ENCODE measurements around the gene METTL8. TPM values are rescaled to one million over a fixed set of nuclear protein-coding genes. Genes with fewer than 3 reads are reported as not detected.

The METTL8 gene
- total RNA-seq, 2 donors from 2014 or later: 19.5 to 27.7 TPM

DNA sequence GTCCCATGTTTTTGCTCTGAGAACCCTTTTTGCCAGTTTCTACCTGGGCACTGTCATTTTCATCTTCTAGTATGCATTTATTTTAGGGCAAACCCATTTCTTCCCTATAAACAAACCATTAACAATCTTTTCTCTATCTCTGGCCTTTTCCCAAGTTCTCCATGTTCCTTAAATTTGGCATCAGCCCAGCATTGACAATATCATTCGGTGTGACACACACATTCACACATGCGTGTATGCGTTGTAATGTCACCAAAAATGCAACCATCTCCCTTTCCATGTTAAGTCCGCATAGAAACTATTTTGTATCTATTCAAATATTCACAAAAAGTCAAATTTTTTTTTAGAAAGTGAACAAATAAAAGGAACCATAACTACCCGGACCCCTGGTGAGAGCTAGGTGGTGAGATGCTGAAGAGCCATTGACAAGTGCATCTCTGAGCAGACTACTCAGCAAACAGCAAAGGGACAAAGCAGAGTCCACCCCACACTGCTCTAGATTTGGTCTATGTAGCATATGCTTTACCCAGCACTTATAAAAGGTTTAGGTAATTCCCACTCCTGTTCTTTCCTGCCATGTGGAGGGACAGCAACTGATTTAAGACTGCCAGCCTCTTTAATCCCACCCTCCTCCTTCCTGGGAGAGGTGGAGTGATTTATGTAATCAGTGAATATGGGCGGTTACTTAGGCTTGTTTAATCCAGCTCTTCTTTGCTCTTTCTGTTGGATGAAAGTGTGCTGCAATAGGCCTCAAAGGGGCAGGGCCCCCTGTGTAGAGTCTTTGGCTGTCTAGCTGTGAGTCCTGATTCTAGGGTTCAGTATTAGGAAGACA, 124.1 kb downstream of the METTL8 start:
- no peak for ATAC-seq (replicated peaks)
- H3K36me3 Mint-ChIP-seq (ENCODE audit: low read depth): no peaks in the 10 kb centered on the region
- H3K9me3 Mint-ChIP-seq: peaks cover 14% of the 10 kb centered on the region
- no peaks in the 10 kb centered on the region for H3K4me1 Mint-ChIP-seq
- no peak overlapping the region for H3K4me3 Mint-ChIP-seq
- H3K27ac Mint-ChIP-seq: no peak overlapping the region
- no peaks in the 10 kb centered on the region for H3K27me3 Mint-ChIP-seq

DNA sequence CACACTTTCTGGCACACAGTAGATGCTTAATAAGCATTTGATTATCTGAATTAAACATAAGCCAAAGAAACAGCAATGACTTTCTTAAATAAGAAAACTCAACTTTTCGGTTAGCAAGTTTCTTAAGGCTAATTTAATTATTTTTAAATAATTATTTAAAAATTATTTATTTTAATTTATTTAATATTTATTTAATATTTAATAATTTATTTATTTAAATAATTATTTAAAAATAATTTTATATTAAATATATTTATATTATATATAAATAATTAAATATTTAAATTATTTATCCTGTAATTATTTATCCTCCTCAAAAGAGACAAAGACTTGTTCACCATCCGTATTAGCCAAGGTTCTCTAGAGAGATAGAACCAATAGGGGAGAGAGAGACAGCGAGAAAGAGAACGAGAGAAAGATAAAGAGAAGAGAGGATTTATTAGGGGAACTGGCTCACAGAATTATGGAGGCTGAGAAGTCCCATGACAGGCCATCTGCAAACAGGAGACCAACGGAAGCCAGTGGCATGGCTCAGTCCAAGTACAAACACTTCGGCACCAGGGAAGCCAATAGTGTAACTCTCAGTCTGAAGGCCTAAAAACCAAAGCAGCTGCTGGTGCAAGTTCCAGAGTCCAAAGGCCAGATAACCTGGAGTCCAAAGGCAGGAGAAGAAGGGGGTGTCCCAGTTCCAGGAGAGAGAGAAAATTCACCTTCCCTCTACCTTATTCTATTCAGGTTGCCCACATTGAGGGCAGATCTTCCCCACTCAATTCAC, 125.3 kb downstream of the METTL8 start:
- H3K4me1 Mint-ChIP-seq: no peaks in the 10 kb centered on the region
- H3K4me3 Mint-ChIP-seq: no peak overlapping the region
- H3K9me3 Mint-ChIP-seq: peaks cover 14% of the 10 kb centered on the region
- H3K36me3 Mint-ChIP-seq (ENCODE audit: low read depth): no peaks in the 10 kb centered on the region
- ATAC-seq (replicated peaks): no peak
- H3K27ac Mint-ChIP-seq: no peak overlapping the region
- H3K27me3 Mint-ChIP-seq: no peaks in the 10 kb centered on the region

DNA sequence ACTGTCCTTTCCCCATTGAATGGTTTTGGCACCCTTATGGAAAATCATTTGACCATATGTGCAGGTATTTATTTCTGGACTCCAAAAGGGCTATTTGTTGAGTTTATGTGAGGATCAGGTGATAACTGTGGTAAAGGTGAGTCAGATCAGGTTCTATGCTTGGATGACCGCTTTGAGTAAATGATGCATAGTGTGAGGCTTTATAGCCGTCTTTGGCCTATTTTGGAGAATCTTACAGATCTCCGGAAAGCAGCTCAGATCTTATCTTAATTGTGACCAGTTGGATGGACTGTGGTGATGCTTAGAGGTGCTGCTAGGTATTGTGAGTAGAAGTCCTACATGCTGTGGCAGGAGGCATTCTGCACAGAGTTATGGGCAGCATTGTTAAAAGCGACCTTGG, 126.2 kb downstream of the METTL8 start:
- Mint-ChIP-seq H3K27me3 (no peaks in the 10 kb centered on the region), H3K9me3 (peaks cover 14% of the 10 kb centered on the region), H3K27ac (no peak overlapping the region), H3K36me3 (ENCODE audit: low read depth) (no peaks in the 10 kb centered on the region), H3K4me3 (no peak overlapping the region), H3K4me1 (no peaks in the 10 kb centered on the region)
- no peak for ATAC-seq (replicated peaks)

DNA sequence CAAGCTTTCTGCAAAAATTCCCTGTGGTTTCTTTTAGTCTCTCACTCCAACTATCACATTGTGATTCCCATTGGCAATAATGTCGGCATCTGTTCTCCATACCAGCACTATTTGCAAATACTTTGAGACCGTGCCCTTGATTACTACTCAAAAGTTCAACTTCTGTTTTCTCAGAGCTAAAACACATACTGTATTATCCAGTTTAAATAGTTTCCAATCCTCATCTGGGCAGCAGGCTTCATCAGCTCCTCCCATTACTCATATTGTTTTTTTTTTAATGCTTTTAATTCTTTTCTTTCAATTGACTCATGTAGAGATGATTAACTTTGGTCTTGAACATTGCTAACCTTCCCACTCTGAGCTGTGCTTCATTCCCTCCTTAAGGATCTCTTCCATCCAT, 135.8 kb downstream of the METTL8 start:
- H3K9me3 Mint-ChIP-seq: no peaks in the 10 kb centered on the region
- no peak overlapping the region for H3K4me3 Mint-ChIP-seq
- H3K27ac Mint-ChIP-seq: no peak overlapping the region
- ATAC-seq (replicated peaks): no peak
- no peaks in the 10 kb centered on the region for H3K4me1 Mint-ChIP-seq
- H3K27me3 Mint-ChIP-seq: no peaks in the 10 kb centered on the region
- H3K36me3 Mint-ChIP-seq (ENCODE audit: low read depth): no peaks in the 10 kb centered on the region

- H3K9me3 Mint-ChIP-seq: no peaks in the 10 kb centered on the region
- H3K4me1 Mint-ChIP-seq: no peaks in the 10 kb centered on the region
- no peaks in the 10 kb centered on the region for H3K36me3 Mint-ChIP-seq (ENCODE audit: low read depth)
Observed at GRCh38 chr2:171294608-171295007, 139.2 kb downstream of the METTL8 start.

DNA sequence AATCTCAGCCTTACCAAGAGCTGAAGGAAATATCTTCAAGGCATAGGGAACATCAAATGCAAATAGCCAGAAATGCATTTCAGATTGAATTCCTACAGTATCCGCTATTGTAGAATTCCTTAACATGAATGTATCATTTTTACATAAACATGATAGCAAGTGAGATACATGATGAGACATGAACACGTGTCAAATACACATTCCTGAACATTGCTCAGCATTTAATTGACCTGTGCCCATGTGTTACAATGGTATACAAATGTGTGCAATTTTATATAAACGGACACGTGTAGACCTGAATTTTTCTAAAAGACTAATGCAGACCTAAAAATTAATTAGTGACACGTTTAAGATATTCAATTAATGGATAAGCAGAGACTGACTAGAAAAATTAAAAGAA, 140.1 kb downstream of the METTL8 start:
- Mint-ChIP-seq H3K27me3 (no peaks in the 10 kb centered on the region), H3K36me3 (ENCODE audit: low read depth) (no peaks in the 10 kb centered on the region), H3K4me3 (no peak overlapping the region), H3K4me1 (no peaks in the 10 kb centered on the region), H3K9me3 (no peaks in the 10 kb centered on the region), H3K27ac (no peak overlapping the region)
- ATAC-seq (replicated peaks): no peak

More at GRCh38 chr2:171294608-171295007, 139.2 kb downstream of the METTL8 start:
- Mint-ChIP-seq H3K27me3 (no peaks in the 10 kb centered on the region), H3K4me3 (no peak overlapping the region), H3K27ac (no peak overlapping the region)
- ATAC-seq (replicated peaks): no peak

- Mint-ChIP-seq H3K9me3 (no peaks in the 10 kb centered on the region), H3K4me3 (no peak overlapping the region), H3K4me1 (no peaks in the 10 kb centered on the region), H3K27me3 (no peaks in the 10 kb centered on the region), H3K36me3 (ENCODE audit: low read depth) (no peaks in the 10 kb centered on the region), H3K27ac (no peak overlapping the region)
- no peak for ATAC-seq (replicated peaks)
Observed at GRCh38 chr2:171289991-171290390, 143.8 kb downstream of the METTL8 start.

- Mint-ChIP-seq H3K4me1 (no peaks in the 10 kb centered on the region), H3K4me3 (no peak overlapping the region), H3K9me3 (no peaks in the 10 kb centered on the region), H3K27me3 (no peaks in the 10 kb centered on the region), H3K27ac (no peak overlapping the region), H3K36me3 (ENCODE audit: low read depth) (no peaks in the 10 kb centered on the region)
- ATAC-seq (replicated peaks): no peak
Observed at GRCh38 chr2:171289316-171289715, 144.5 kb downstream of the METTL8 start.

DNA sequence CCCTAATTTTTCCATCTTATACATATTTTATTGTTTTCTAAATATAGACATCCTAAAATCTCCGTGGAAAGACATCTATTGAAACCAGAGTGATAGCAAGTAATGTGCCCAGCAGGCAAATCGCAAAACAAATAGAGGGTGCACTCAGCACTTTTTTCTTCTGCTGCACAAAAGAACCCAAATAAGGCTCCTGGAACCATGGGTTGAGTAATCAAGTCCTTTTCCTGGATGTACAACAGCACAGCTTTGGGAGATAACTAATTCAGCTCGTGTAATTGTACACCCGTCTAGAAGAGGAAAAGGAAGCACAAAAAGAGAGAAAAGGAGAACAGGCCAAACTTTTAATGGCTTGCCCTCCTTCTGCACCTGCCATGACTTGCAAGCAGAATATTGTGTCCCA, 146.2 kb downstream of the METTL8 start:
- Mint-ChIP-seq H3K9me3 (no peaks in the 10 kb centered on the region), H3K4me1 (no peaks in the 10 kb centered on the region), H3K27ac (no peak overlapping the region), H3K27me3 (no peaks in the 10 kb centered on the region), H3K4me3 (no peak overlapping the region), H3K36me3 (ENCODE audit: low read depth) (no peaks in the 10 kb centered on the region)
- no peak for ATAC-seq (replicated peaks)

GRCh38 chr2:171287036-171287571, 146.7 kb downstream of the METTL8 start:
- H3K36me3 Mint-ChIP-seq (ENCODE audit: low read depth): no peaks in the 10 kb centered on the region
- no peak for ATAC-seq (replicated peaks)
- H3K27me3 Mint-ChIP-seq: no peaks in the 10 kb centered on the region
- no peaks in the 10 kb centered on the region for H3K9me3 Mint-ChIP-seq
- H3K4me3 Mint-ChIP-seq: no peak overlapping the region
- no peaks in the 10 kb centered on the region for H3K4me1 Mint-ChIP-seq
- no peak overlapping the region for H3K27ac Mint-ChIP-seq

GRCh38 chr2:171281110-171281509, 152.7 kb downstream of the METTL8 start:
- Mint-ChIP-seq H3K9me3 (peaks cover 5% of the 10 kb centered on the region), H3K27me3 (no peaks in the 10 kb centered on the region), H3K27ac (no peak overlapping the region), H3K36me3 (ENCODE audit: low read depth) (no peaks in the 10 kb centered on the region), H3K4me3 (no peak overlapping the region), H3K4me1 (no peaks in the 10 kb centered on the region)
- ATAC-seq (replicated peaks): no peak

- ATAC-seq (replicated peaks): no peak
- Mint-ChIP-seq H3K27ac (no peak overlapping the region), H3K4me3 (no peak overlapping the region), H3K9me3 (peaks cover 5% of the 10 kb centered on the region), H3K36me3 (ENCODE audit: low read depth) (no peaks in the 10 kb centered on the region), H3K27me3 (no peaks in the 10 kb centered on the region), H3K4me1 (no peaks in the 10 kb centered on the region)
Observed at GRCh38 chr2:171279983-171280790, 153.6 kb downstream of the METTL8 start.

DNA sequence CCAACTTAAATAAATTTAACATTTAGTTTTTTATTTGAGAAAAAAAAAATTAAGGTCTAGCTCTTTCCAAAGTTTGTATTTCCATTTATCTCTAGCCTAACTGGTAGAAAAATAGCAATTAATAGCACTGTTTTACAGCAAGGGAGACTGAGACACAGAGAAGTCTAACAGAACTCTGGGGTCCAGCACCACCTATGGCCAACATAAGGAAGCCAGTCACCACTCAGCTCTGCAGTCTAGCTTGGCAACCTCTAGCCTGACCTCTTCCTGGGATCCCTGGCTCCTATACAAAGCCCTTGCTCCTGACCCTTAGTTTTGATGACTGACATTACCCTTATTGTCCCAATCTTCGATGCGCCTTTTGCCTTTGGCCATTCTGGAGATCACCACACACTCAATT, 159.0 kb downstream of the METTL8 start:
- H3K9me3 Mint-ChIP-seq: peaks cover 5% of the 10 kb centered on the region
- no peak for ATAC-seq (replicated peaks)
- no peak overlapping the region for H3K27ac Mint-ChIP-seq
- H3K4me3 Mint-ChIP-seq: no peak overlapping the region
- H3K36me3 Mint-ChIP-seq (ENCODE audit: low read depth): no peaks in the 10 kb centered on the region
- no peaks in the 10 kb centered on the region for H3K27me3 Mint-ChIP-seq
- H3K4me1 Mint-ChIP-seq: no peaks in the 10 kb centered on the region

- H3K4me1 Mint-ChIP-seq: no peaks in the 10 kb centered on the region
- H3K27ac Mint-ChIP-seq: no peak overlapping the region
- H3K4me3 Mint-ChIP-seq: no peak overlapping the region
- no peak for ATAC-seq (replicated peaks)
- no peaks in the 10 kb centered on the region for H3K9me3 Mint-ChIP-seq
- H3K36me3 Mint-ChIP-seq (ENCODE audit: low read depth): no peaks in the 10 kb centered on the region
- H3K27me3 Mint-ChIP-seq: no peaks in the 10 kb centered on the region
Observed at GRCh38 chr2:171271971-171272436, 161.8 kb downstream of the METTL8 start.
